Caco-2 (cell line): Measurements from ENCODE around the gene IGFBP3. TPM values are rescaled to one million over a fixed set of nuclear protein-coding genes. Genes with fewer than 3 reads are reported as not detected.

ENCODE experiments used
- BruUV-seq: library from RNA; stranded (reverse); fragments of 400-500 nt; replicated peaks from 2 replicates; lab custom pipeline; 2021; lab: Mats Ljungman, UMichigan
- CTCF ChIA-PET: fragments of 300-600 bp; sonication (Branson Sonifier 250); formaldehyde crosslinking; loops from one replicate; lab custom pipeline; 2022; ENCODE audit warnings: antibody characterized with exemption; lab: Charles Lee
- POLR2A ChIA-PET: fragments of 300-600 bp; sonication (Branson Sonifier 250); formaldehyde crosslinking; loops from one replicate; lab custom pipeline; 2022; ENCODE audit warnings: antibody characterized with exemption; lab: Charles Lee
- DNase-seq, 2 experiments: peaks; one replicate each; pipeline versions ENCODE4 v3.0.0 to v3.0.0-alpha.2; 2020 to 2022
- H3K27me3 ChIP-seq: replicated peaks from 2 replicates; pipeline ENCODE4 v1.6.0; 2011; ENCODE audit warnings: low read length; ENCODE audit not compliant: control insufficient read depth, insufficient read depth
- H3K36me3 ChIP-seq: 2 replicates; pipeline ENCODE4 v1.5.1; 2011; ENCODE audit warnings: low read length; ENCODE audit not compliant: control insufficient read depth, insufficient read depth
- H3K4me1 ChIP-seq: fragments of 250-450 bp; sonication (Bioruptor Pico); 2 replicates; pipeline ENCODE4 v1.5.1; 2020; ENCODE audit warnings: mild to moderate bottlenecking
- H3K4me3 ChIP-seq: 2 replicates; pipeline ENCODE4 v1.5.1; 2011; ENCODE audit warnings: low read depth, mild to moderate bottlenecking, control low read depth, low read length
- H3K9me3 ChIP-seq: fragments of 250-450 bp; sonication (Bioruptor Pico); 2 replicates; pipeline ENCODE4 v1.5.1; 2020; ENCODE audit warnings: mild to moderate bottlenecking, moderate library complexity
- H3K27ac Mint-ChIP-seq: one replicate; pipeline ENCODE4 v1.8.0; 2022; ENCODE audit warnings: mixed read lengths; ENCODE audit not compliant: unreplicated experiment
- H3K27me3 Mint-ChIP-seq: one replicate; pipeline ENCODE4 v1.8.0; 2022; ENCODE audit warnings: mixed read lengths; ENCODE audit not compliant: insufficient read depth, unreplicated experiment
- H3K36me3 Mint-ChIP-seq: one replicate; pipeline ENCODE4 v1.8.0; 2022; ENCODE audit warnings: mild to moderate bottlenecking, mixed read lengths; ENCODE audit not compliant: insufficient read depth, unreplicated experiment
- H3K4me1 Mint-ChIP-seq: one replicate; pipeline ENCODE4 v1.8.0; 2022; ENCODE audit warnings: low read depth, mixed read lengths; ENCODE audit not compliant: unreplicated experiment
- H3K4me3 Mint-ChIP-seq: one replicate; pipeline ENCODE4 v1.8.0; 2022; ENCODE audit warnings: mild to moderate bottlenecking, moderate library complexity, mixed read lengths; ENCODE audit not compliant: unreplicated experiment
- H3K9me3 Mint-ChIP-seq: one replicate; pipeline ENCODE4 v1.8.0; 2022; ENCODE audit warnings: mixed read lengths; ENCODE audit not compliant: unreplicated experiment
- intact Hi-C: fragments of 100-400 bp; cut with micrococcal nuclease; formaldehyde crosslinking; loops from one replicate; pipeline ENCODE4 v1.10.0; 2022; ENCODE audit not compliant: unreplicated experiment
- total RNA-seq: library from RNA; stranded (reverse); gene quantifications from 2 replicates; pipeline ENCODE4 v1.2.3, GENCODE V29; 2022
- TF ChIP-seq, protein P1 (sequence below), 2 experiments: fragments of 200-600 bp in 1 of 2; IDR thresholded peaks; 1 replicate in 1 of 2; 2 replicates in 1 of 2; pipeline versions ENCODE4 v1.5.1 to v1.8.0; 2011 to 2022; ENCODE audit warnings: antibody characterized with exemption in 1 of 2, control low read depth in 1 of 2, inconsistent platforms in 1 of 2, low read depth in 1 of 2, low read length in 1 of 2, mild to moderate bottlenecking in 1 of 2, moderate library complexity in 1 of 2; ENCODE audit not compliant: insufficient read depth in 1 of 2, severe bottlenecking in 1 of 2, unreplicated experiment in 1 of 2

The IGFBP3 gene
- total RNA-seq, 1 experiment from 2014 or later = 0.79 TPM

DNA sequence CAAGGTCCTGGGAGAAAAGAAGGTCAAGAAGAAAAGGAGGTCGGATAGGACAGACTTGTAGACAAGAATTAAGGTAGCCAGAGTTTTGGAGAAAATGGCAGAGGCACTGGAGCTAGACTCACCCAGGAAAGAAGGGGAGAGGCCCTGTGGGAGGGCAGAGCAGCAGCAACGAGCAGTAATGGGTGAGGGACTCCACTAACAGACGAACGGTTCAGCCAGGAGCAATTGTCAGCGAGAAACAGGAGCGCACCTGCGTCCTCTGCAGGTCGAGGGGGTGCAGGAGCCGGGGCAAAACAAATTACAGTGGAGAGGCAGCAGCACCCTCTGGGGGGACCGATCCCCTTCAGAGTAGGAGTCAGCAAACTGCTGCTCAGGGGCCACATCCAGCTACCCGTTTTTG lies 18.5 kb upstream of the IGFBP3 start:
- BruUV-seq = no TSS peak
- Mint-ChIP-seq H3K36me3 (no peaks in the 10 kb centered on the region), H3K27me3 (peaks cover 3% of the 10 kb centered on the region), H3K27ac (no peak overlapping the region), H3K4me1 (no peaks in the 10 kb centered on the region), H3K4me3 (no peak overlapping the region), H3K9me3 (peaks cover 9% of the 10 kb centered on the region)
- ChIA-PET CTCF (no interaction called here), POLR2A (no interaction called here)
- Histone ChIP-seq H3K4me1 (no peaks in the 10 kb centered on the region), H3K9me3 (peaks cover 5% of the 10 kb centered on the region; the same call in 1 of the 2 replicates), H3K27me3 (no peaks in the 10 kb centered on the region), H3K36me3 (no peaks in the 10 kb centered on the region), H3K4me3 (no peak overlapping the region)
- DNase-seq = no peak
- TF ChIP-seq, protein P1, sequence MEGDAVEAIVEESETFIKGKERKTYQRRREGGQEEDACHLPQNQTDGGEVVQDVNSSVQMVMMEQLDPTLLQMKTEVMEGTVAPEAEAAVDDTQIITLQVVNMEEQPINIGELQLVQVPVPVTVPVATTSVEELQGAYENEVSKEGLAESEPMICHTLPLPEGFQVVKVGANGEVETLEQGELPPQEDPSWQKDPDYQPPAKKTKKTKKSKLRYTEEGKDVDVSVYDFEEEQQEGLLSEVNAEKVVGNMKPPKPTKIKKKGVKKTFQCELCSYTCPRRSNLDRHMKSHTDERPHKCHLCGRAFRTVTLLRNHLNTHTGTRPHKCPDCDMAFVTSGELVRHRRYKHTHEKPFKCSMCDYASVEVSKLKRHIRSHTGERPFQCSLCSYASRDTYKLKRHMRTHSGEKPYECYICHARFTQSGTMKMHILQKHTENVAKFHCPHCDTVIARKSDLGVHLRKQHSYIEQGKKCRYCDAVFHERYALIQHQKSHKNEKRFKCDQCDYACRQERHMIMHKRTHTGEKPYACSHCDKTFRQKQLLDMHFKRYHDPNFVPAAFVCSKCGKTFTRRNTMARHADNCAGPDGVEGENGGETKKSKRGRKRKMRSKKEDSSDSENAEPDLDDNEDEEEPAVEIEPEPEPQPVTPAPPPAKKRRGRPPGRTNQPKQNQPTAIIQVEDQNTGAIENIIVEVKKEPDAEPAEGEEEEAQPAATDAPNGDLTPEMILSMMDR (IDR thresholded peaks at IDR 0.05; ENCODE audit: insufficient read depth in 1 of 2, low read depth in 1 of 2, low read length in 1 of 2, severe bottlenecking in 1 of 2, unreplicated experiment in 1 of 2) = no peak
- intact Hi-C loops = no loop called here

DNA sequence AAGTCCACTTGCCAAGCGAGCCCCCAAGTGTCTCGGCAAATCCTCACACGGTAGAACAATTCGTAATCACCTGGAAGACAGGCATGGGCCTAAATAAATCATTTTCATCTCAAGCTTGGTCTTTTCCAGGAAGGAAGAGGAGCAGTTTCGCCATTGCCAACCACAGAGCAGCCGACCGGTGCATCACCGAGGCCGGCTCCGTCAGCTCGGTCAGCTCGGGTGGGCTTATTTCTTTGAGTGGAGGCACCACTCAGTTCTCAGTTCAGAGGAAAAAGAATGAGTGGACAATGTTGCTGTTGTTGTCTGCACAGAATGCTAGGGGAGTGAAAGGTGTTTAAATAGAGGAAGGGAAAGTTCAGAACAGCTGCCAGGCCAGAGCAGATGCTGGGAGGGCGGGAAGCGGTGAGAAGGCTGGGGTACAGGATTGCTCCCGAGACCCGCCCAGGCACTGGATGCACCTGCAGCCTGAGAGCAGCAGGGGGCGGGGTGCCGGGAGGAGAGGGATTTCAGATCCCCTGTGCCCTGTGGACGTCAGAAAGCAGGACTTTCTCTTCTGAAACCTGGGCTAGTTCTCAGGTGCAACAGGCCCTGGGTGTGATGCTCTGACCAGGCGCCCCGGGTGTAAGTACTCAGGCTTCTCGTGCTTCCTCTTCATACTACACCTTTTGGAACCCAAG lies 17.7 kb upstream of the IGFBP3 start:
- POLR2A ChIA-PET = no interaction called here

DNA sequence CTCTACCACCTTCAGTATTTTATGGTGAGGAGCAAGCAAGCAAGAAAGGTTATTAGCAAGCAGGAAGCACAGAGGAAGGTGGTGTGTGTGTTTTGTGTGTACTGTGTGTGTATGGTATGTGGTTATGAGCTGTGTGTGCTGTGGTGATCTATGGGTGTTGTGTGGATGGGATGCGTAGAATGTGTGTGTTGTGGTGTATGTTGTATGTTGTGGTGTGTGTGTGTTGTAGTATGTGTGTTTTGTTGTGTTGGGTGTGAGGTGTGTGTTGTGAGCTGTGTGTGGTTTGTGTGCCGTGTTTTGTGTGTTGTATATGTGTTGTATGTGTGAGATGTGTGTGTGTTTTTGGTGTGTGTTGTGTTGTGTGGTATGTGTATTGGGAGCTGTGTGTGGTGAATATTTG lies 16.8 kb upstream of the IGFBP3 start:
- H3K4me1 Mint-ChIP-seq = no peaks in the 10 kb centered on the region
- CTCF ChIA-PET = no interaction called here
- intact Hi-C loops = no loop called here
- no peaks in the 10 kb centered on the region for H3K36me3 Mint-ChIP-seq
- no peak overlapping the region for H3K4me3 ChIP-seq
- H3K9me3 Mint-ChIP-seq = peaks cover 9% of the 10 kb centered on the region
- no peak overlapping the region for H3K27ac Mint-ChIP-seq
- no TSS peak for BruUV-seq
- H3K4me1 ChIP-seq = no peaks in the 10 kb centered on the region
- DNase-seq = no peak
- TF ChIP-seq, protein P1 (IDR thresholded peaks at IDR 0.05; ENCODE audit: insufficient read depth in 1 of 2, low read depth in 1 of 2, low read length in 1 of 2, severe bottlenecking in 1 of 2, unreplicated experiment in 1 of 2) = no peak
- POLR2A ChIA-PET = no interaction called here
- no peak overlapping the region for H3K4me3 Mint-ChIP-seq
- peaks cover 3% of the 10 kb centered on the region for H3K27me3 Mint-ChIP-seq
- H3K9me3 ChIP-seq = peaks cover 5% of the 10 kb centered on the region; the same call in 1 of the 2 replicates
- H3K36me3 ChIP-seq = no peaks in the 10 kb centered on the region
- no peaks in the 10 kb centered on the region for H3K27me3 ChIP-seq

More for the DNA sequence above, 17.7 kb upstream of the IGFBP3 start:
- Histone ChIP-seq H3K36me3 (no peaks in the 10 kb centered on the region), H3K9me3 (peaks cover 5% of the 10 kb centered on the region; the same call in 1 of the 2 replicates), H3K27me3 (no peaks in the 10 kb centered on the region), H3K4me3 (no peak overlapping the region), H3K4me1 (no peaks in the 10 kb centered on the region)
- H3K9me3 Mint-ChIP-seq = peaks cover 9% of the 10 kb centered on the region
- CTCF ChIA-PET = no interaction called here
- H3K4me1 Mint-ChIP-seq = no peaks in the 10 kb centered on the region
- TF ChIP-seq, protein P1 (IDR thresholded peaks at IDR 0.05; ENCODE audit: insufficient read depth in 1 of 2, low read depth in 1 of 2, low read length in 1 of 2, severe bottlenecking in 1 of 2, unreplicated experiment in 1 of 2) = peak; percentile 21 to 33
- H3K4me3 Mint-ChIP-seq = no peak overlapping the region
- H3K27ac Mint-ChIP-seq = no peak overlapping the region
- no peak for DNase-seq
- no peaks in the 10 kb centered on the region for H3K36me3 Mint-ChIP-seq
- intact Hi-C loops = no loop called here
- peaks cover 3% of the 10 kb centered on the region for H3K27me3 Mint-ChIP-seq
- no TSS peak for BruUV-seq
